OCI-LY1 (cell line): ENCODE results near the gene CTTNBP2.

Source experiments
- H2AFZ ChIP-seq: fragments of 200-600 bp; sonication (generic), shearing (Covaris generic); 2 replicates; pipeline ENCODE4 v1.6.0; 2014; ENCODE audit warnings: antibody characterized with exemption, mild to moderate bottlenecking, low read length
- H3F3A ChIP-seq: fragments of 200-600 bp; sonication (generic), shearing (Covaris generic); 2 replicates; pipeline ENCODE4 v1.6.0; 2014; ENCODE audit warnings: mild to moderate bottlenecking, antibody characterized with exemption, low read length, moderate library complexity; ENCODE audit not compliant: insufficient read depth
- H3K27ac ChIP-seq: fragments of 200-600 bp; sonication (generic); 2 replicates; pipeline ENCODE4 v1.5.1; 2014; ENCODE audit warnings: low read length, mixed run types, mild to moderate bottlenecking, low read depth; ENCODE audit not compliant: poor library complexity, severe bottlenecking
- H3K27me3 ChIP-seq: fragments of 200-600 bp; sonication (generic); 2 replicates; pipeline ENCODE4 v1.6.0; 2014; ENCODE audit warnings: antibody characterized with exemption, mild to moderate bottlenecking, low read length, moderate library complexity; ENCODE audit not compliant: insufficient read depth
- H3K36me3 ChIP-seq: fragments of 200-600 bp; sonication (generic); 2 replicates; pipeline ENCODE4 v1.6.1; 2014; ENCODE audit warnings: mild to moderate bottlenecking, antibody characterized with exemption, low read length, moderate library complexity, mixed read lengths; ENCODE audit not compliant: insufficient read depth
- H3K4me1 ChIP-seq: fragments of 200-600 bp; sonication (generic); 2 replicates; pipeline ENCODE4 v1.5.1; 2014; ENCODE audit warnings: mild to moderate bottlenecking, low read length, moderate library complexity; ENCODE audit not compliant: insufficient read depth, severe bottlenecking
- H3K4me2 ChIP-seq: fragments of 200-600 bp; sonication (generic), shearing (Covaris generic); 2 replicates; pipeline ENCODE4 v1.6.1; 2014; ENCODE audit warnings: low read length
- H3K4me3 ChIP-seq: fragments of 200-600 bp; sonication (generic); 2 replicates; pipeline ENCODE4 v1.5.1; 2014; ENCODE audit warnings: low read length, low read depth, mild to moderate bottlenecking, mixed read lengths; ENCODE audit not compliant: poor library complexity, severe bottlenecking
- H3K79me2 ChIP-seq: fragments of 200-600 bp; shearing (Covaris generic); 2 replicates; pipeline ENCODE4 v1.6.1; 2016; ENCODE audit warnings: mixed run types, low read length, mixed read lengths; ENCODE audit not compliant: insufficient read depth
- H3K9ac ChIP-seq: fragments of 200-600 bp; sonication (generic), shearing (Covaris generic); 2 replicates; pipeline ENCODE4 v1.6.1; 2014; ENCODE audit warnings: mild to moderate bottlenecking, low read length, mixed read lengths
- H3K9me2 ChIP-seq: fragments of 200-600 bp; sonication (generic), shearing (Covaris generic); 2 replicates; pipeline ENCODE4 v1.6.1; 2014; ENCODE audit warnings: low read depth, mild to moderate bottlenecking, low read length, mixed read lengths
- H3K9me3 ChIP-seq: fragments of 200-600 bp; shearing (Covaris generic); 2 replicates; pipeline ENCODE4 v1.6.1; 2014; ENCODE audit warnings: low read length, mixed read lengths
- H4K20me1 ChIP-seq: fragments of 200-600 bp; sonication (generic), shearing (Covaris generic); 2 replicates; pipeline ENCODE4 v1.6.0; 2016; ENCODE audit warnings: mild to moderate bottlenecking, low read length; ENCODE audit not compliant: insufficient read depth
- CTCF ChIP-seq: fragments of 200-600 bp; sonication (generic), shearing (Covaris generic); IDR thresholded peaks from 2 replicates; pipeline ENCODE4 v1.5.1; 2017; ENCODE audit warnings: mild to moderate bottlenecking, antibody characterized with exemption, low read length, moderate library complexity, mixed read lengths
- EZH2 ChIP-seq: fragments of 200-600 bp; sonication (generic), shearing (Covaris generic); IDR thresholded peaks from 2 replicates; pipeline ENCODE4 v1.8.0; 2017; ENCODE audit warnings: borderline replicate concordance, mixed run types, mild to moderate bottlenecking, antibody characterized with exemption, low read length, moderate library complexity, mixed read lengths

CTTNBP2 gene

GRCh38 chr7:117870448-117871130 is 2.7 kb downstream of the CTTNBP2 start:
- Histone ChIP-seq H3K9ac (no peak overlapping the region), H3K4me2 (no peak overlapping the region), H3K79me2 (no peaks in the 10 kb centered on the region), H3K4me3 (no peak overlapping the region), H3K9me3 (no peaks in the 10 kb centered on the region), H3K27ac (no peak overlapping the region), H3K9me2 (no peaks in the 10 kb centered on the region), H3F3A (no peaks in the 10 kb centered on the region), H4K20me1 (no peaks in the 10 kb centered on the region), H3K27me3 (no peaks in the 10 kb centered on the region), H3K4me1 (no peaks in the 10 kb centered on the region), H2AFZ (no peak overlapping the region), H3K36me3 (no peaks in the 10 kb centered on the region)
- TF ChIP-seq EZH2 (no peak), CTCF (no peak)

- TF ChIP-seq CTCF, result no peak
- TF ChIP-seq EZH2, result no peak
- Histone ChIP-seq H3K4me3 (no peak overlapping the region), H3K4me2 (no peak overlapping the region), H3K36me3 (no peaks in the 10 kb centered on the region), H3K4me1 (no peaks in the 10 kb centered on the region), H4K20me1 (no peaks in the 10 kb centered on the region), H2AFZ (no peak overlapping the region), H3K9ac (no peak overlapping the region), H3K27me3 (no peaks in the 10 kb centered on the region), H3K9me3 (no peaks in the 10 kb centered on the region), H3F3A (no peaks in the 10 kb centered on the region), H3K27ac (no peak overlapping the region), H3K9me2 (no peaks in the 10 kb centered on the region), H3K79me2 (no peaks in the 10 kb centered on the region)
Observed at GRCh38 chr7:117869374-117869773, 3.9 kb downstream of the CTTNBP2 start.

- Histone ChIP-seq H2AFZ (no peak overlapping the region), H4K20me1 (no peaks in the 10 kb centered on the region), H3K36me3 (no peaks in the 10 kb centered on the region), H3K4me3 (no peak overlapping the region), H3K27ac (no peak overlapping the region), H3F3A (no peaks in the 10 kb centered on the region), H3K27me3 (no peaks in the 10 kb centered on the region), H3K9me3 (no peaks in the 10 kb centered on the region), H3K9ac (no peak overlapping the region), H3K4me2 (no peak overlapping the region), H3K9me2 (no peaks in the 10 kb centered on the region), H3K4me1 (no peaks in the 10 kb centered on the region), H3K79me2 (no peaks in the 10 kb centered on the region)
- no peak for TF ChIP-seq CTCF
- no peak for TF ChIP-seq EZH2
Observed at GRCh38 chr7:117863618-117864017, 9.6 kb downstream of the CTTNBP2 start.
